ENCODE data around the gene MYOF.

MYOF gene

GRCh38 chr10:93261089-93261488, 221.0 kb downstream of the MYOF start:
- no peak for DNase-seq (ENCODE audit: low read depth in 1 of 2, low spot score in 1 of 2)

- no peak for DNase-seq (ENCODE audit: low read depth in 1 of 2, low spot score in 1 of 2)
Observed at GRCh38 chr10:93259126-93259525, 223.0 kb downstream of the MYOF start.
